HEK293 (cell line): ENCODE data around the gene PLK3.

Experiments
- BCL11A ChIP-seq: fragments of 450-650 bp; formaldehyde crosslinking; IDR thresholded peaks from 2 replicates; pipeline ENCODE4 v1.5.1; 2016; ENCODE audit warnings: low read depth, missing biosample characterization, missing genetic modification characterization
- BCL11B ChIP-seq: fragments of 450-650 bp; formaldehyde crosslinking; IDR thresholded peaks from 2 replicates; pipeline ENCODE4 v1.5.1; 2016; ENCODE audit warnings: low read depth, missing biosample characterization, missing genetic modification characterization
- GLI4 ChIP-seq: fragments of 450-650 bp; formaldehyde crosslinking; IDR thresholded peaks from 2 replicates; pipeline ENCODE4 v1.5.1; 2016; ENCODE audit warnings: missing biosample characterization, missing genetic modification characterization
- KLF10 ChIP-seq: fragments of 450-650 bp; IDR thresholded peaks from 2 replicates; pipeline ENCODE4 v1.5.1; 2018; ENCODE audit warnings: missing biosample characterization, mild to moderate bottlenecking, missing genetic modification characterization
- PATZ1 ChIP-seq: fragments of 450-650 bp; formaldehyde crosslinking; IDR thresholded peaks from 2 replicates; pipeline ENCODE4 v1.5.1; 2016; ENCODE audit warnings: missing biosample characterization, missing genetic modification characterization
- ZBTB11 ChIP-seq: fragments of 450-650 bp; formaldehyde crosslinking; conservative IDR thresholded peaks from 2 replicates; pipeline ENCODE4 v1.5.1; 2016; ENCODE audit warnings: low read depth, missing biosample characterization, missing genetic modification characterization
- ZBTB44 ChIP-seq: fragments of 450-650 bp; IDR thresholded peaks from 2 replicates; pipeline ENCODE4 v1.5.1; 2018; ENCODE audit warnings: missing biosample characterization, mild to moderate bottlenecking, missing genetic modification characterization
- ZEB2 ChIP-seq: fragments of 450-650 bp; formaldehyde crosslinking; IDR thresholded peaks from 2 replicates; pipeline ENCODE4 v1.5.1; 2016; ENCODE audit warnings: missing biosample characterization, missing genetic modification characterization
- ZFP37 ChIP-seq: fragments of 450-650 bp; formaldehyde crosslinking; IDR thresholded peaks from 2 replicates; pipeline ENCODE4 v1.5.1; 2016; ENCODE audit warnings: missing biosample characterization, missing genetic modification characterization
- ZNF148 ChIP-seq: fragments of 450-650 bp; formaldehyde crosslinking; IDR thresholded peaks from 2 replicates; pipeline ENCODE4 v1.5.0; 2017; ENCODE audit warnings: missing biosample characterization, missing genetic modification characterization, borderline replicate concordance
- ZNF155 ChIP-seq: fragments of 450-650 bp; formaldehyde crosslinking; IDR thresholded peaks from 2 replicates; pipeline ENCODE4 v1.5.1; 2016; ENCODE audit warnings: missing biosample characterization, missing genetic modification characterization
- ZNF214 ChIP-seq: fragments of 450-650 bp; formaldehyde crosslinking; IDR thresholded peaks from 2 replicates; pipeline ENCODE4 v1.5.1; 2017; ENCODE audit warnings: missing biosample characterization, mild to moderate bottlenecking, missing genetic modification characterization, borderline replicate concordance
- ZNF24 ChIP-seq: fragments of 450-650 bp; formaldehyde crosslinking; IDR thresholded peaks from 2 replicates; pipeline ENCODE4 v1.5.1; 2016; ENCODE audit warnings: missing biosample characterization, missing genetic modification characterization
- ZNF292 ChIP-seq: fragments of 450-650 bp; formaldehyde crosslinking; IDR thresholded peaks from 2 replicates; pipeline ENCODE4 v1.5.1; 2016; ENCODE audit warnings: low read depth, missing biosample characterization, missing genetic modification characterization, borderline replicate concordance
- ZNF311 ChIP-seq: fragments of 450-650 bp; formaldehyde crosslinking; IDR thresholded peaks from 2 replicates; pipeline ENCODE4 v1.5.1; 2017; ENCODE audit warnings: missing biosample characterization, missing genetic modification characterization, borderline replicate concordance
- ZNF350 ChIP-seq: fragments of 450-650 bp; formaldehyde crosslinking; IDR thresholded peaks from 2 replicates; pipeline ENCODE4 v1.5.0; 2017; ENCODE audit warnings: missing biosample characterization, mild to moderate bottlenecking, missing genetic modification characterization
- ZNF366 ChIP-seq: fragments of 450-650 bp; formaldehyde crosslinking; conservative IDR thresholded peaks from 2 replicates; pipeline ENCODE4 v1.5.1; 2016; ENCODE audit warnings: missing biosample characterization, missing genetic modification characterization
- ZNF391 ChIP-seq: fragments of 450-650 bp; formaldehyde crosslinking; IDR thresholded peaks from 2 replicates; pipeline ENCODE4 v1.5.1; 2016; ENCODE audit warnings: low read depth, missing biosample characterization, missing genetic modification characterization, borderline replicate concordance
- ZNF48 ChIP-seq: fragments of 450-650 bp; formaldehyde crosslinking; IDR thresholded peaks from 2 replicates; pipeline ENCODE4 v1.5.1; 2016; ENCODE audit warnings: missing biosample characterization, missing genetic modification characterization
- ZNF521 ChIP-seq: fragments of 450-650 bp; formaldehyde crosslinking; IDR thresholded peaks from 2 replicates; pipeline ENCODE4 v1.5.1; 2017; ENCODE audit warnings: missing biosample characterization, mild to moderate bottlenecking, missing genetic modification characterization
- ZNF558 ChIP-seq: fragments of 450-650 bp; formaldehyde crosslinking; IDR thresholded peaks from 2 replicates; pipeline ENCODE4 v1.5.1; 2016; ENCODE audit warnings: missing biosample characterization, missing genetic modification characterization
- ZNF571 ChIP-seq: fragments of 450-650 bp; formaldehyde crosslinking; IDR thresholded peaks from 2 replicates; pipeline ENCODE4 v1.5.0; 2017; ENCODE audit warnings: missing biosample characterization, missing genetic modification characterization
- ZNF629 ChIP-seq: fragments of 450-650 bp; formaldehyde crosslinking; IDR thresholded peaks from 2 replicates; pipeline ENCODE4 v1.5.1; 2017; ENCODE audit warnings: missing biosample characterization, missing genetic modification characterization
- ZNF670 ChIP-seq: fragments of 450-650 bp; formaldehyde crosslinking; IDR thresholded peaks from 2 replicates; pipeline ENCODE4 v1.5.1; 2016; ENCODE audit warnings: missing biosample characterization, missing genetic modification characterization, low read depth
- ZNF701 ChIP-seq: fragments of 450-650 bp; formaldehyde crosslinking; IDR thresholded peaks from 2 replicates; pipeline ENCODE4 v1.5.1; 2016; ENCODE audit warnings: missing biosample characterization, missing genetic modification characterization
- ZNF704 ChIP-seq: fragments of 450-650 bp; formaldehyde crosslinking; IDR thresholded peaks from 2 replicates; pipeline ENCODE4 v1.5.1; 2016; ENCODE audit warnings: missing biosample characterization, missing genetic modification characterization
- ZNF791 ChIP-seq: fragments of 450-650 bp; formaldehyde crosslinking; IDR thresholded peaks from 2 replicates; pipeline ENCODE4 v1.5.1; 2016; ENCODE audit warnings: missing biosample characterization, missing genetic modification characterization
- ZNF837 ChIP-seq: fragments of 450-650 bp; formaldehyde crosslinking; IDR thresholded peaks from 2 replicates; pipeline ENCODE4 v1.5.1; 2016; ENCODE audit warnings: missing biosample characterization, missing genetic modification characterization
- ZNF843 ChIP-seq: fragments of 450-650 bp; formaldehyde crosslinking; IDR thresholded peaks from 2 replicates; pipeline ENCODE4 v1.5.1; 2016; ENCODE audit warnings: missing biosample characterization, missing genetic modification characterization
- ZSCAN30 ChIP-seq: fragments of 450-650 bp; IDR thresholded peaks from 2 replicates; pipeline ENCODE4 v1.5.1; 2018; ENCODE audit warnings: missing biosample characterization, mild to moderate bottlenecking, missing genetic modification characterization, moderate library complexity

Gene PLK3

GRCh38 chr1:44842862-44843655 is 42.9 kb downstream of the PLK3 start, which contains the start of gene PTCH2 (continued):
- TF ChIP-seq ZBTB44 (tag by site-specific recombination) (0 out of 2 replicates have a peak, but pooled peaks have one; percentile 37), ZNF571 (tag by site-specific recombination) (no peak), ZNF521 (no peak), BCL11B (tag by site-specific recombination) (peak; percentile 46; the same call in 1 of the 2 replicates), BCL11A (tag by site-specific recombination) (no peak), ZSCAN30 (tag by site-specific recombination) (peak; percentile 68; the same call in 1 of the 2 replicates), ZNF292 (tag by site-specific recombination) (no peak), ZBTB11 (tag by site-specific recombination) (no peak), ZFP37 (peak; percentile 75; the same call in 1 of the 2 replicates), PATZ1 (tag by site-specific recombination) (peak; percentile 83), KLF10 (tag by site-specific recombination) (peak; percentile 97), ZNF214 (tag by site-specific recombination) (no peak), ZNF391 (tag by site-specific recombination) (no peak; the same call in 1 of the 2 replicates), ZEB2 (peak; percentile 64; the same call in 1 of the 2 replicates), ZNF701 (no peak), ZNF843 (tag by site-specific recombination) (no peak), GLI4 (tag by site-specific recombination) (no peak), ZNF48 (no peak), ZNF629 (tag by site-specific recombination) (no peak), ZNF704 (tag by site-specific recombination) (no peak), ZNF311 (tag by site-specific recombination) (no peak), ZNF366 (no peak), ZNF155 (tag by site-specific recombination) (no peak), ZNF350 (tag by site-specific recombination) (no peak), ZNF670 (tag by site-specific recombination) (no peak), ZNF24 (no peak), ZNF837 (peak; percentile 62; the same call in 1 of the 2 replicates), ZNF791 (no peak), ZNF558 (no peak), ZNF148 (no peak)
